A549 (cell line): ENCODE measurements around the gene ATP13A4.

ENCODE experiments used
- CTCF ChIP-seq: fragments of >200 bp; sonication (Bioruptor Twin); formaldehyde crosslinking; IDR thresholded peaks from 3 replicates; pipeline ENCODE4 v1.5.1; 2016
- MAFK ChIP-seq: fragments of 450-650 bp; IDR thresholded peaks from 2 replicates; pipeline ENCODE4 v1.6.1; 2014; ENCODE audit not compliant: partially characterized antibody
- MAZ ChIP-seq: fragments of 150-350 bp; IDR thresholded peaks from 2 replicates; pipeline ENCODE4 v1.6.1; 2014; ENCODE audit warnings: antibody characterized with exemption, low read depth, low read length, borderline replicate concordance
- NFE2L2 ChIP-seq: fragments of 150-350 bp; conservative IDR thresholded peaks from 2 replicates; pipeline ENCODE4 v1.6.1; 2014; ENCODE audit warnings: low read length
- RAD21 ChIP-seq, 2 experiments: fragments of >200 bp in 1 of 2; sonication (Bioruptor Twin) in 1 of 2; formaldehyde crosslinking in 1 of 2; IDR thresholded peaks in 1 of 2; conservative IDR thresholded peaks in 1 of 2; 2 replicates in 1 of 2; 3 replicates in 1 of 2; pipeline ENCODE4 v1.6.1; 2012 to 2018; ENCODE audit warnings: inconsistent platforms in 1 of 2
- RCOR1 ChIP-seq: fragments of 150-350 bp; IDR thresholded peaks from 2 replicates; pipeline ENCODE4 v1.6.1; 2014; ENCODE audit warnings: antibody characterized with exemption, low read length, low read depth
- RNF2 ChIP-seq: fragments of 200-600 bp; sonication (generic); IDR thresholded peaks from 2 replicates; pipeline ENCODE4 v1.6.1; 2016; ENCODE audit warnings: low read depth, mild to moderate bottlenecking, antibody characterized with exemption, moderate library complexity, borderline replicate concordance

- TF ChIP-seq MAZ (no peak), CTCF (no peak), RCOR1 (no peak), MAFK (no peak), NFE2L2 (no peak), RNF2 (no peak), RAD21 (conservative IDR thresholded peaks at IDR 0.05 in 1 of 2, IDR thresholded peaks at IDR 0.05 in 1 of 2) (no peak)
Measured at GRCh38 chr3:193367868-193368267, 186.8 kb downstream of the ATP13A4 start.
